Activated CD8-positive, alpha-beta T cell treated with anti-CD3 and anti-CD28 coated beads for 36 hours (primary cell): ENCODE data around the gene STIM1. TPM values are rescaled to one million over a fixed set of nuclear protein-coding genes. Genes with fewer than 3 reads are reported as not detected.
"Not testable (repeated sequence)": the region's sequence is repeated elsewhere in the genome, so short reads cannot be mapped to it uniquely, and the experiment has no call there.

Source experiments
- ATAC-seq: fragments of 200-7000 bp; cut with Tn5 transposase; one replicate; pipeline ENCODE4 v1.10.0; 2021; ENCODE audit warnings: mild to moderate bottlenecking, moderate library complexity
- CTCF ChIA-PET: fragments of 350-600 bp; sonication (Branson Sonifier 250); formaldehyde crosslinking; loops from one replicate; lab custom pipeline; 2021; ENCODE audit warnings: antibody characterized with exemption; lab: Charles Lee
- POLR2A ChIA-PET: fragments of 350-600 bp; sonication (Branson Sonifier 250); formaldehyde crosslinking; loops from one replicate; lab custom pipeline; 2021; ENCODE audit warnings: antibody characterized with exemption; lab: Charles Lee
- DNase-seq: peaks from one replicate; pipeline ENCODE4 v3.0.0-alpha.2; 2020
- H3K27ac Mint-ChIP-seq: one replicate; pipeline ENCODE4 v1.8.0; 2021; ENCODE audit warnings: mild to moderate bottlenecking, mixed read lengths
- H3K27me3 Mint-ChIP-seq: one replicate; pipeline ENCODE4 v1.8.0; 2021; ENCODE audit warnings: mixed read lengths
- H3K36me3 Mint-ChIP-seq: one replicate; pipeline ENCODE4 v1.8.0; 2021; ENCODE audit warnings: low read depth, mixed read lengths
- H3K4me1 Mint-ChIP-seq: one replicate; pipeline ENCODE4 v1.8.0; 2021; ENCODE audit warnings: low read depth, mixed read lengths
- H3K4me3 Mint-ChIP-seq: one replicate; pipeline ENCODE4 v1.8.0; 2021; ENCODE audit warnings: mild to moderate bottlenecking, moderate library complexity, mixed read lengths
- H3K9me3 Mint-ChIP-seq: one replicate; pipeline ENCODE4 v1.8.0; 2021; ENCODE audit warnings: mixed read lengths
- CTCF ChIP-seq: fragments of 200-600 bp; IDR thresholded peaks from one replicate; pipeline ENCODE4 v1.8.0; 2022; ENCODE audit warnings: antibody characterized with exemption, mild to moderate bottlenecking
- intact Hi-C: fragments of 100-400 bp; cut with micrococcal nuclease; formaldehyde crosslinking; loops from one replicate; pipeline ENCODE4 v1.10.0; 2022
- total RNA-seq, 2 experiments: library from RNA; stranded (reverse); gene quantifications; one replicate each; pipeline ENCODE4 v1.2.3, GENCODE V29; 2021

The STIM1 gene
- total RNA-seq, 2 experiments from 2014 or later: 60.8 to 61.4 TPM

GRCh38 chr11:4125141-4125540, 269.7 kb downstream of the STIM1 start:
- intact Hi-C loops: no loop called here
- POLR2A ChIA-PET: no interaction called here
- no peak overlapping the region for H3K27ac Mint-ChIP-seq
- peaks cover 74% of the 10 kb centered on the region for H3K36me3 Mint-ChIP-seq
- CTCF ChIA-PET: no interaction called here
- no peak for DNase-seq
- H3K9me3 Mint-ChIP-seq: no peaks in the 10 kb centered on the region
- H3K4me1 Mint-ChIP-seq: no peaks in the 10 kb centered on the region
- no peak for TF ChIP-seq CTCF
- H3K4me3 Mint-ChIP-seq: no peak overlapping the region
- H3K27me3 Mint-ChIP-seq: no peaks in the 10 kb centered on the region
- no peak for ATAC-seq

- intact Hi-C loops: no loop called here
- no peak for ATAC-seq
- CTCF ChIA-PET: no interaction called here
These were observed 271.9 kb downstream of the STIM1 start for GRCh38 chr11:4127357-4127756.

GRCh38 chr11:4130219-4130618, 274.8 kb downstream of the STIM1 start:
- H3K4me3 Mint-ChIP-seq, H3K27ac Mint-ChIP-seq, H3K4me1 Mint-ChIP-seq, intact Hi-C loops, DNase-seq, H3K27me3 Mint-ChIP-seq, H3K9me3 Mint-ChIP-seq, ATAC-seq: not testable (repeated sequence)
- peaks cover 63% of the 10 kb centered on the region for H3K36me3 Mint-ChIP-seq
- CTCF ChIA-PET: interaction anchor here (1.0 kb wide), 1 partner anchor 721 kb away, joined by 3 read pairs; no protein-coding TSS in a partner anchor
- POLR2A ChIA-PET: interaction anchor here (1.1 kb wide), 1 partner anchor 18 kb away, joined by 3 read pairs; no protein-coding TSS in a partner anchor

More at GRCh38 chr11:4127357-4127756, 271.9 kb downstream of the STIM1 start:
- POLR2A ChIA-PET: interaction anchor here (0.6 kb wide), 1 partner anchor 17 kb away, joined by 3 read pairs; no protein-coding TSS in a partner anchor
- Mint-ChIP-seq H3K36me3 (peaks cover 68% of the 10 kb centered on the region), H3K9me3 (no peaks in the 10 kb centered on the region), H3K4me3 (no peak overlapping the region), H3K27ac (no peak overlapping the region), H3K4me1 (no peaks in the 10 kb centered on the region), H3K27me3 (no peaks in the 10 kb centered on the region)
- no peak for TF ChIP-seq CTCF
- no peak for DNase-seq

- ATAC-seq (no peak), DNase-seq (no peak)
- TF ChIP-seq CTCF: no peak
- Mint-ChIP-seq H3K9me3 (peaks cover 4% of the 10 kb centered on the region), H3K27ac (no peak overlapping the region), H3K36me3 (peaks cover 62% of the 10 kb centered on the region), H3K4me3 (no peak overlapping the region), H3K27me3 (no peaks in the 10 kb centered on the region), H3K4me1 (no peaks in the 10 kb centered on the region)
- CTCF ChIA-PET: no interaction called here
- intact Hi-C loops: no loop called here
- POLR2A ChIA-PET: no interaction called here
These were observed 279.3 kb downstream of the STIM1 start for GRCh38 chr11:4134806-4135205.

- no peak overlapping the region for H3K27ac Mint-ChIP-seq
- intact Hi-C loops: no loop called here
- no peak for DNase-seq
- no peak overlapping the region for H3K4me3 Mint-ChIP-seq
- no peaks in the 10 kb centered on the region for H3K27me3 Mint-ChIP-seq
- H3K36me3 Mint-ChIP-seq: peaks cover 80% of the 10 kb centered on the region
- CTCF ChIA-PET: no interaction called here
- H3K9me3 Mint-ChIP-seq: peaks cover 15% of the 10 kb centered on the region
- ATAC-seq: no peak
- TF ChIP-seq CTCF: no peak
- no peaks in the 10 kb centered on the region for H3K4me1 Mint-ChIP-seq
- POLR2A ChIA-PET: no interaction called here
These were observed 283.0 kb downstream of the STIM1 start for GRCh38 chr11:4138497-4138896.
